Body of pancreas (tissue), 4 donors: ENCODE measurements around the gene SSNA1.

Experiments used
- POLR2A ChIP-seq, 3 donors: fragments of 450-650 bp; IDR thresholded peaks; one replicate each; pipeline ENCODE4 v1.6.1; 2016; ENCODE audit warnings: antibody characterized with exemption in 3 of 3, mild to moderate bottlenecking in 2 of 3
- TF ChIP-seq, protein P1 (sequence below), 7 experiments: fragments of 450-650 bp in 4 of 7; fragments of 200-600 bp in 3 of 7; sonication (generic) in 3 of 7; IDR thresholded peaks; one replicate each; pipeline ENCODE4 v1.5.1; 2016 to 2019; ENCODE audit warnings: antibody characterized with exemption in 7 of 7

DNA sequence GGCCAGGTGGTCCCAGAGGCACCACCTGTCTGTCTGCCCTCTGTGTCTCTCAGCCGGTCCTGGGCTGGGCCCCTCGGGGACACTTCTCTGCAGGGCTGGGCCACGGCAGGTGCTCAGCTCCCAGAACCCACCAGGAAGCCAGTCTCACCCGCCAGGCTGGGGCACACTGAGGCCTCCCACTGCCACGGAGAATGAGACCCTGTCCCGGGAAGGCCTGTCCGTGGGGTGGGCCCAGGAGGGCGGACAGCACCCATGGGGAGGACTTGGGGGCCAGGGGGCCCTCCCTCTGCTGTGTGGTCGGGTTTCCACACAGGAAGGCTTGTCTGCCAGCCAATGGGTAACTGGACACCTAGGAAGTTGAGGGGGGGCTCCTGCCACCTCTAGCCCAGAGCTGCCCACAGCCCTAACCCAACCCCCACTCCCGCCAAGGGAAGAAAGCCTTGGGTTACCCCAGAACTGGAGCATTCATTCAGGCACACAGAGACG is 48.5 kb downstream of the SSNA1 start:
- TF ChIP-seq, protein P1, sequence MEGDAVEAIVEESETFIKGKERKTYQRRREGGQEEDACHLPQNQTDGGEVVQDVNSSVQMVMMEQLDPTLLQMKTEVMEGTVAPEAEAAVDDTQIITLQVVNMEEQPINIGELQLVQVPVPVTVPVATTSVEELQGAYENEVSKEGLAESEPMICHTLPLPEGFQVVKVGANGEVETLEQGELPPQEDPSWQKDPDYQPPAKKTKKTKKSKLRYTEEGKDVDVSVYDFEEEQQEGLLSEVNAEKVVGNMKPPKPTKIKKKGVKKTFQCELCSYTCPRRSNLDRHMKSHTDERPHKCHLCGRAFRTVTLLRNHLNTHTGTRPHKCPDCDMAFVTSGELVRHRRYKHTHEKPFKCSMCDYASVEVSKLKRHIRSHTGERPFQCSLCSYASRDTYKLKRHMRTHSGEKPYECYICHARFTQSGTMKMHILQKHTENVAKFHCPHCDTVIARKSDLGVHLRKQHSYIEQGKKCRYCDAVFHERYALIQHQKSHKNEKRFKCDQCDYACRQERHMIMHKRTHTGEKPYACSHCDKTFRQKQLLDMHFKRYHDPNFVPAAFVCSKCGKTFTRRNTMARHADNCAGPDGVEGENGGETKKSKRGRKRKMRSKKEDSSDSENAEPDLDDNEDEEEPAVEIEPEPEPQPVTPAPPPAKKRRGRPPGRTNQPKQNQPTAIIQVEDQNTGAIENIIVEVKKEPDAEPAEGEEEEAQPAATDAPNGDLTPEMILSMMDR (IDR thresholded peaks at IDR 0.05): no peak
- no peak for TF ChIP-seq POLR2A (IDR thresholded peaks at IDR 0.05)
